GM19397 (cell line): ENCODE measurements around the gene ALDH3B2.
"Not testable (repeated sequence)": the region's sequence is repeated elsewhere in the genome, so short reads cannot be mapped to it uniquely, and the experiment has no call there.

ENCODE experiments used
- ATAC-seq: cut with Tn5 transposase; IDR thresholded peaks from one replicate; pipeline ENCODE4 v1.9.1; 2021; ENCODE audit warnings: mild to moderate bottlenecking, moderate library complexity; ENCODE audit not compliant: unreplicated experiment

ALDH3B2 gene

GRCh38 chr11:67631411-67631810 lies 43.0 kb downstream of the ALDH3B2 start:
- ATAC-seq = no peak

- ATAC-seq = no peak
Measured at GRCh38 chr11:67630943-67631331, 43.5 kb downstream of the ALDH3B2 start.

GRCh38 chr11:67630228-67630942 lies 44.0 kb downstream of the ALDH3B2 start:
- peak; percentile 50 for ATAC-seq

- ATAC-seq = peak; percentile 48
Measured at GRCh38 chr11:67629386-67630227, 44.8 kb downstream of the ALDH3B2 start, which contains the start of gene NUDT8. Gene NUDT8 (minus strand): TSS chr11:67629937. CDS start chr11:67629911, 26 bp downstream.

- ATAC-seq = no peak
Measured at GRCh38 chr11:67628710-67629385, 45.6 kb downstream of the ALDH3B2 start.

- no peak for ATAC-seq
Measured at GRCh38 chr11:67627812-67628624, 46.4 kb downstream of the ALDH3B2 start.

GRCh38 chr11:67627441-67627811 lies 47.0 kb downstream of the ALDH3B2 start:
- ATAC-seq = no peak

- ATAC-seq = no peak
Measured at GRCh38 chr11:67626970-67627369, 47.5 kb downstream of the ALDH3B2 start.

GRCh38 chr11:67626131-67626833 lies 48.1 kb downstream of the ALDH3B2 start:
- ATAC-seq = not testable (repeated sequence)

- not testable (repeated sequence) for ATAC-seq
Measured at GRCh38 chr11:67623795-67624194, 50.6 kb downstream of the ALDH3B2 start.

- not testable (repeated sequence) for ATAC-seq
Measured at GRCh38 chr11:67622905-67623304, 51.5 kb downstream of the ALDH3B2 start.

GRCh38 chr11:67621928-67622327 lies 52.5 kb downstream of the ALDH3B2 start:
- not testable (repeated sequence) for ATAC-seq

- ATAC-seq = not testable (repeated sequence)
Measured at GRCh38 chr11:67620621-67621020, 53.8 kb downstream of the ALDH3B2 start.

- ATAC-seq = not testable (repeated sequence)
Measured at GRCh38 chr11:67619683-67620618, 54.5 kb downstream of the ALDH3B2 start.

- not testable (repeated sequence) for ATAC-seq
Measured at GRCh38 chr11:67618901-67619659, 55.3 kb downstream of the ALDH3B2 start.

GRCh38 chr11:67617243-67617953 lies 57.0 kb downstream of the ALDH3B2 start:
- no peak for ATAC-seq

- ATAC-seq = no peak
Measured at GRCh38 chr11:67616431-67617242, 57.8 kb downstream of the ALDH3B2 start.
